LNCaP clone FGC (cell line): ENCODE measurements around the gene CUZD1.

Experiments used
- DNase-seq: peaks from one replicate; pipeline ENCODE4 v3.0.0-alpha.2; 2011; ENCODE audit warnings: low read depth
- H3K4me3 ChIP-seq: 2 replicates; pipeline ENCODE4 v1.5.1; 2011; ENCODE audit warnings: mild to moderate bottlenecking, low read depth, low read length, control low read depth
- CTCF ChIP-seq: IDR thresholded peaks from 2 replicates; pipeline ENCODE4 v1.5.1; 2012; ENCODE audit warnings: mild to moderate bottlenecking; ENCODE audit not compliant: control insufficient read depth, insufficient read depth; ENCODE audit errors: extremely low read depth

Gene CUZD1

GRCh38 chr10:122854648-122855047 lies 9.0 kb upstream of the CUZD1 start:
- H3K4me3 ChIP-seq: no peak overlapping the region
- no peak for DNase-seq
- TF ChIP-seq CTCF: no peak

GRCh38 chr10:122853665-122854313 lies 8.1 kb upstream of the CUZD1 start:
- no peak for DNase-seq
- H3K4me3 ChIP-seq: no peak overlapping the region
- no peak for TF ChIP-seq CTCF

- no peak for DNase-seq
- TF ChIP-seq CTCF: no peak
- H3K4me3 ChIP-seq: no peak overlapping the region
Measured at GRCh38 chr10:122852261-122852660, 6.6 kb upstream of the CUZD1 start.

GRCh38 chr10:122850705-122851640 lies 5.3 kb upstream of the CUZD1 start:
- TF ChIP-seq CTCF: no peak
- peak; percentile 72 for DNase-seq
- no peak overlapping the region for H3K4me3 ChIP-seq

- no peak for DNase-seq
- H3K4me3 ChIP-seq: no peak overlapping the region
- TF ChIP-seq CTCF: no peak
Measured at GRCh38 chr10:122849900-122850605, 4.4 kb upstream of the CUZD1 start.

GRCh38 chr10:122849090-122849489 lies 3.4 kb upstream of the CUZD1 start:
- peak; percentile 21 for DNase-seq
- H3K4me3 ChIP-seq: no peak overlapping the region
- no peak for TF ChIP-seq CTCF
